PFSK-1 (cell line): ENCODE results near the gene NPHP4.

Experiments
- FOXP2 ChIP-seq: optimal IDR thresholded peaks from 2 replicates; pipeline ENCODE3; 2011; ENCODE audit warnings: borderline replicate concordance, control low read depth, inconsistent platforms; ENCODE audit not compliant: insufficient read depth; ENCODE audit errors: extremely low read length, extremely low read depth
- POLR2AphosphoS5 ChIP-seq: IDR thresholded peaks from 2 replicates; pipeline ENCODE4 v1.6.1; 2012; ENCODE audit warnings: low read depth, mild to moderate bottlenecking, control low read depth, low read length, moderate library complexity
- SIN3A ChIP-seq: IDR thresholded peaks from 2 replicates; pipeline ENCODE4 v1.6.1; 2012; ENCODE audit warnings: mild to moderate bottlenecking, low read length, moderate library complexity, borderline replicate concordance; ENCODE audit not compliant: insufficient read depth
- TAF1 ChIP-seq: IDR thresholded peaks from 2 replicates; pipeline ENCODE4 v1.6.1; 2012; ENCODE audit warnings: low read length, control low read depth, borderline replicate concordance; ENCODE audit not compliant: insufficient read depth
- TF ChIP-seq, protein P1 (sequence below), 2 experiments: IDR thresholded peaks; 2 replicates each; pipeline versions ENCODE4 v1.6.1 to v1.8.0; 2011 to 2012; ENCODE audit warnings: low read depth in 2 of 2, low read length in 2 of 2, control low read depth in 1 of 2, inconsistent platforms in 1 of 2, mild to moderate bottlenecking in 1 of 2, moderate library complexity in 1 of 2; ENCODE audit not compliant: insufficient read depth in 1 of 2

The NPHP4 gene

DNA sequence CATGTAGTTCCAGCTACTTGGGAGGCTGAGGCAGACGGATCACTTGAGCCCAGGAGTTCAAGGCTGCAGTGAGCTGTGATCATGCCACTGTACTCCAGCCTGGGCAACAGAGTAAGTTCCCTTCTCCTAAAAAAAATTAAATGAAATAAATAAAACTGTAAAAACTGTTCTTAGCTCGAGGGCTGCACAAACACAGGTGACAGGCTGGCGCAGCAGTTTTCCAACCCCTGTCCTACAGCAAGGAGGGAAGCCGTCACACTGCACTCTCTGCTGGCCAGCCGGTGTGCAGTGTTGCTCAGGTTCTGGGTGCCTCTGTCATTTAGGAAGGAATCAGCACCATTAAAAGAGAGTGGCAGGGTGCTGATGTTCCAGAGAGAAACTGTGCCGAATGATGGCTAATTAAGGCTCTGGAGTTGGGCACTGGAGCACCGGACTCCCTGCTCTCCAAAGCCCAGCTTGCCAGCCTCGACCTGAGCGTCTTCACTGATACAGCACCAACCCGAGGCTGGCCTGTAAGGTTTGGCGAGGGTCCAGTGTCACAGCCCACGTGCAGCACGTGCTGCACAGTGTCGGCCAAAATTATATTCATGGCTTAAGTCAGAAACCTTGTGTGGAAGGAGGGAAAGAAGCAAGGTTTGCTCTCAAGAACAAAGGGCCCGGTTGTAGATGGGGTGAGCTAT is 27.1 kb upstream of the NPHP4 start:
- TF ChIP-seq POLR2AphosphoS5 (no peak), FOXP2 (no peak), SIN3A (no peak), TAF1 (no peak)
- TF ChIP-seq, protein P1, sequence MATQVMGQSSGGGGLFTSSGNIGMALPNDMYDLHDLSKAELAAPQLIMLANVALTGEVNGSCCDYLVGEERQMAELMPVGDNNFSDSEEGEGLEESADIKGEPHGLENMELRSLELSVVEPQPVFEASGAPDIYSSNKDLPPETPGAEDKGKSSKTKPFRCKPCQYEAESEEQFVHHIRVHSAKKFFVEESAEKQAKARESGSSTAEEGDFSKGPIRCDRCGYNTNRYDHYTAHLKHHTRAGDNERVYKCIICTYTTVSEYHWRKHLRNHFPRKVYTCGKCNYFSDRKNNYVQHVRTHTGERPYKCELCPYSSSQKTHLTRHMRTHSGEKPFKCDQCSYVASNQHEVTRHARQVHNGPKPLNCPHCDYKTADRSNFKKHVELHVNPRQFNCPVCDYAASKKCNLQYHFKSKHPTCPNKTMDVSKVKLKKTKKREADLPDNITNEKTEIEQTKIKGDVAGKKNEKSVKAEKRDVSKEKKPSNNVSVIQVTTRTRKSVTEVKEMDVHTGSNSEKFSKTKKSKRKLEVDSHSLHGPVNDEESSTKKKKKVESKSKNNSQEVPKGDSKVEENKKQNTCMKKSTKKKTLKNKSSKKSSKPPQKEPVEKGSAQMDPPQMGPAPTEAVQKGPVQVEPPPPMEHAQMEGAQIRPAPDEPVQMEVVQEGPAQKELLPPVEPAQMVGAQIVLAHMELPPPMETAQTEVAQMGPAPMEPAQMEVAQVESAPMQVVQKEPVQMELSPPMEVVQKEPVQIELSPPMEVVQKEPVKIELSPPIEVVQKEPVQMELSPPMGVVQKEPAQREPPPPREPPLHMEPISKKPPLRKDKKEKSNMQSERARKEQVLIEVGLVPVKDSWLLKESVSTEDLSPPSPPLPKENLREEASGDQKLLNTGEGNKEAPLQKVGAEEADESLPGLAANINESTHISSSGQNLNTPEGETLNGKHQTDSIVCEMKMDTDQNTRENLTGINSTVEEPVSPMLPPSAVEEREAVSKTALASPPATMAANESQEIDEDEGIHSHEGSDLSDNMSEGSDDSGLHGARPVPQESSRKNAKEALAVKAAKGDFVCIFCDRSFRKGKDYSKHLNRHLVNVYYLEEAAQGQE (IDR thresholded peaks at IDR 0.05; ENCODE audit: insufficient read depth in 1 of 2, low read depth in 2 of 2, low read length in 2 of 2): no peak

DNA sequence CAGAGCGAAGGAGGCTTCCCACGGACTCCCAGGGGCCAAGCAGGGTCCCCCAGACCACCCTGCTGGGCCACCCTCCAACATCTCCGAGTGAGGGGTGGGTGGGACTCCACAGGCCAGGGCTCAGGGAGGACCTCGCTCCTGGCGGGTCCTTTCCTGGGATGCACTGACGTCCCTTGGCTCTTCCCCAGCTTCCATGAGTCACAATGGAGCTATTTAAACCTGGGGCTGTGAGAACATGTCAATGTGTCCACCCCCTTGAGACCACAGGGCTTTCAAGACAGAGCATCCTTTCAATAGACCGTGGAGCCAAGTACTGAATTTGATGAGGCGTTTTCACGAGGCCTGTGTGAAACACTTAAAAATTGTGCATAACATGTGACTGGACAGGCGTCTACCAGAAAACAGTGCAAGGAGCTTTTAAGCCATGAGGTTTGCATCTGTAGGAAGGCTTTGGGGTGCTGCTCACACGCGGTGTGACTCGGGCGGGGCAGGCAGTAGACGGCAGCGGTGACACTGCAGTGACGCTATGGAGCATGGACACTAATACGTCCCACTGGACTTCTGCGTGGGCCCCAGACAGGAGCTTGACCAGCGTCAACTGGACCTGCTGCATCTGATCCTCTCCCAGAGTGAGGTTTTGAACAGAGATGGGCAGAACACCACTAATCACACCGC is 24.1 kb upstream of the NPHP4 start:
- TF ChIP-seq SIN3A: no peak
- TF ChIP-seq, protein P1 (IDR thresholded peaks at IDR 0.05; ENCODE audit: insufficient read depth in 1 of 2, low read depth in 2 of 2, low read length in 2 of 2): no peak
- no peak for TF ChIP-seq TAF1
- TF ChIP-seq FOXP2: no peak
- TF ChIP-seq POLR2AphosphoS5: no peak

DNA sequence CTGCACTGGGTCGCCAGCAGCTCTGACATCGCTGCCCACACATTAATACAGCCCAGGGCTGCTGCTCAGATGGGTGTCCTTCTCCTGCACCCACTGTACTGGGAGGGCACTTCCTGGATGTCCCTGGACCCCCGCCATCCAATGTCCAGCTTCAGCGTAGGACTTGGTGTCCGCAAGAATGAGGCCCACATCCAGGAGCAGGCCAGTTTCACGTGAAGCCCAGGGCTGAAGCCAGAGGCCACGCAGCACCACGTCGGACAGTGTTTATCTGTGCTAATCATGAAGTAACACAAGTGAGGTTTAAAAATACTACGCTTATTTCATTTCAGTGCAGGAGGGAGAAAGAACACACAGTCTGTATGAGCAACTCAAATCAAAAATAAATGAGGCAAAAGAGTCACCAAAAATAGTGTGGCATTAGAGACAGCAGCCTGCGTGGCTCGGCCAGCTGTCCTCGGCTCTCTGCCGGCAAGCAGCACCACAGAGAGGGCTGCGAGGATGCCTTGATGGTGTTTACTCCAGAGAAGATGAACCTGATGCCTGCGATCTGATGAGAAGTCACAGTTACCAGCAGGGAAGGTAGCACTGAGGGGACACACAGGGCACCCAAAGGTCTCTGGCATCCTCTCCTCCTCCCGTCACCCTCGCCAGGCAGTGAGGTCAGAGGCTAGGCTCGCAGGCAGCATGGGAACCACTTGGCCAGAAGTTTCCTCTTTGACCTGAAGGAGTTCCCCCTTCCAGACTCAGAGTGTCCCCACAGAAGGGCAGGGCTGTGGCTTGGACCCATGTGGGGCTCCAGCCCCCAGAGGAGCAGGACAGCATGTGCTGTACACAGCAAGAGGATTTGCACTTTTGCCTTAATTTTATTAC is 22.1 kb upstream of the NPHP4 start:
- no peak for TF ChIP-seq TAF1
- TF ChIP-seq, protein P1 (IDR thresholded peaks at IDR 0.05; ENCODE audit: insufficient read depth in 1 of 2, low read depth in 2 of 2, low read length in 2 of 2): no peak
- no peak for TF ChIP-seq SIN3A
- TF ChIP-seq POLR2AphosphoS5: no peak
- no peak for TF ChIP-seq FOXP2

DNA sequence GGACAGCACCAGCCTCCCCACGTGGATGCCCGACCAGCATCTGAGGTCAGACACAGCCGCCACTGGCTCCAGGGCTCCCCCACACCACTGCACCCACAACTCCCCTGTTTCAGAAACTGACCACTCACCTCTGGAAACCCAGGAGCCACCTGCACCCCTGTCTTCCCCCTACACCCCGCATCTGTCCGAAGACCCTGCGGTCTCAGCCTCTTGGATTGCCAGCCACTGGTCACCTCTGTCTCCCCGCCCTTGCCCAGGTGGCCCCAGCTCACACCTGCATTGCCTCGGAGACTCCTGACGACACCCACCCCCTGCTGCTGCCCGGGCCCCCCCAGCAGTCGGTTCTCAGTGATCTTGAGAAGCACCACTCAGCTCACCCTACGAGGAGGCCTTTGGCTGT is 21.3 kb upstream of the NPHP4 start:
- TF ChIP-seq FOXP2 (no peak), POLR2AphosphoS5 (no peak), TAF1 (no peak), SIN3A (no peak)
- TF ChIP-seq, protein P1 (IDR thresholded peaks at IDR 0.05; ENCODE audit: insufficient read depth in 1 of 2, low read depth in 2 of 2, low read length in 2 of 2): no peak
